Heart left ventricle (tissue), 13 donors: ENCODE measurements around the gene CCSER1.

Source experiments
- POLR2A ChIP-seq, 2 donors: fragments of 450-650 bp; IDR thresholded peaks; one replicate each; pipeline ENCODE4 v1.6.1; 2017; ENCODE audit warnings: antibody characterized with exemption in 2 of 2, mild to moderate bottlenecking in 2 of 2, moderate library complexity in 2 of 2
- TF ChIP-seq, protein P1 (sequence below), 12 donors: fragments of 200-600 bp; sonication (generic) in 4 of 12; IDR thresholded peaks; one replicate each; pipeline versions ENCODE4 v1.5.0 to v1.8.0; 2018 to 2022; ENCODE audit warnings: antibody characterized with exemption in 12 of 12, mild to moderate bottlenecking in 5 of 12
- donor health status: ischemic (EF 13 %, LVEDD 7.1; RV severe dilation, severe dysfunction).
- donor health status: DM: no; HTN: yes; CAD: no.
- donor health status: DM: no; HTN: no; CAD: no.
- donor health status: ischemic (EF 25% LVEDD 6.9; RV normal size, moderate dysfunction).
- donor health status: ischemic (EF 25% LVEDD 5.7; RV mildly dilated, moderate dysfunction).
- donor health status: ischemic (EF 35%, LVEDD 5.7; RV mildly dilated, moderate dysfunction).
- donor health status: nonischemic (EF 11% LVEDD 7.7; RV severe dilation, severe dysfunction).
- donor health status: DM: yes; HTN: yes; CAD: no.
- donor health status: PGD.
- donor health status: ischemic (EF 29% LVEDD 5.4; RV normal size, mild dysfunction).
- donor health status: nonischemic (EF 23%, LVEDD 6.1; RV moderate dilation, normal function).

DNA sequence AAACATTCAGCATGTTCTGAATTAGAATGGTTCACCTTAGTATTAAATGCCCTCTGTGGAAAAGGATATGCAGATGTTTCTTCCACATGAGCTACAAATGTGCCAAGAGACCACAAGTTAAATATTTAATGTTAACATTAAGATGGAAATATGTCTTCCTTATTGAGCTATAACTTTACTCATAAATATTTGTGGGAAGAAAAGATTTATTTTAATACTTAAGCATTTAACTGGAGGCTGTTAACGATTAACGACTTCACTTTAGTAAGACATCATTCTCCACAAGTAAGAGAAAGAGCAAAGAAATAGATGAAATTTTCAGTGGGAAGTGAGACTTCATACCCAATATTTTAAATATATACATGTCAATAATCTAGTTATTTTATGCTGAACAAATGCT lies 1130.5 kb downstream of the CCSER1 start:
- TF ChIP-seq, protein P1, sequence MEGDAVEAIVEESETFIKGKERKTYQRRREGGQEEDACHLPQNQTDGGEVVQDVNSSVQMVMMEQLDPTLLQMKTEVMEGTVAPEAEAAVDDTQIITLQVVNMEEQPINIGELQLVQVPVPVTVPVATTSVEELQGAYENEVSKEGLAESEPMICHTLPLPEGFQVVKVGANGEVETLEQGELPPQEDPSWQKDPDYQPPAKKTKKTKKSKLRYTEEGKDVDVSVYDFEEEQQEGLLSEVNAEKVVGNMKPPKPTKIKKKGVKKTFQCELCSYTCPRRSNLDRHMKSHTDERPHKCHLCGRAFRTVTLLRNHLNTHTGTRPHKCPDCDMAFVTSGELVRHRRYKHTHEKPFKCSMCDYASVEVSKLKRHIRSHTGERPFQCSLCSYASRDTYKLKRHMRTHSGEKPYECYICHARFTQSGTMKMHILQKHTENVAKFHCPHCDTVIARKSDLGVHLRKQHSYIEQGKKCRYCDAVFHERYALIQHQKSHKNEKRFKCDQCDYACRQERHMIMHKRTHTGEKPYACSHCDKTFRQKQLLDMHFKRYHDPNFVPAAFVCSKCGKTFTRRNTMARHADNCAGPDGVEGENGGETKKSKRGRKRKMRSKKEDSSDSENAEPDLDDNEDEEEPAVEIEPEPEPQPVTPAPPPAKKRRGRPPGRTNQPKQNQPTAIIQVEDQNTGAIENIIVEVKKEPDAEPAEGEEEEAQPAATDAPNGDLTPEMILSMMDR (IDR thresholded peaks at IDR 0.05), result no peak
- no peak for TF ChIP-seq POLR2A (IDR thresholded peaks at IDR 0.05)
